Stimulated activated CD4-positive, alpha-beta T cell treated with anti-CD3 and anti-CD28 coated beads, Interleukin-15, amount 100 ng/mL, for 24 hours (primary cell): ENCODE data around the gene PDE4D.

ENCODE experiments used
- DNase-seq: peaks from one replicate; pipeline ENCODE4 v3.0.0-alpha.2; 2020

PDE4D gene

DNA sequence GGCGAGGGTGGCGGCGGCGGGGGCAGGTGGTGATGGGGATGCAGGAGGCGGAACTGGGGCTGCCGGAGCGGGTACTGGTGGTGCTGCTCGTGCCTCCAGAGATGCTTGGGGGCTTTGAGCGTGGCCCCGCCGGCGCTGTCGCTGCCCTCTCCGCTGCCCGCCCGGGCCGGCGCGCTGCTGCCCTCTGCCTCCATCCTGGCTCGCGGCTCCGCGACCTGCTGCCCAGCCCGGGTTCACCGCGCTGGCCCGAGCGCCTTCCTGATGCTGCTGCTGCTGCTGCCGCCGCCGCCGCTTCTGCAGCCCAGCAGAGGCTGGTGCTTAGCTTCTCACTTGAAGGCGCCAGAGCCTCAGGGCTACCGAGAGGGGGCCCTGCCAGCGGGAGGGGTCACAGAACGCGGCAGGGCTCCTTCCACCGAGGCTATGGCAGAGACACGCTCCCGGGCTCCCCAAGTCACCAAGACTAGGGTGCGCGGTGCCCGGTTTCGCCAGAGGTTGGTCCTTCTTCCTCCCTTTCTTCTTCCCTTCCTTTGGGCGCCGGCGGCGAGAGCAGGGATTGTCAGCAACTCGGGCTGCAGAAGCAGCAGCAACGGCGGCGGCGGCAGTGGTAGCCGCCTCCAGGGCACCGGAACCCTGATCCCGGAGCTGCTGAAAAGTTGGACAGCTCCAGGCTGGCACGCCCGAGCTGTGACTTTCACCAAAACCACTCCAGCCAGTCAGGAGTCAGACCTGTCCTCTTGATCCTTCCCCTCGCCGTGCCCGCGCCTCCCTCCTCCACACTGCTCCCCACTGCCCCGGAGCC lies at the start of gene PDE4D:
TSS of gene PDE4D (minus strand) at position 298 of the 799 bp plus-strand sequence.
- DNase-seq = peak; percentile 18

DNA sequence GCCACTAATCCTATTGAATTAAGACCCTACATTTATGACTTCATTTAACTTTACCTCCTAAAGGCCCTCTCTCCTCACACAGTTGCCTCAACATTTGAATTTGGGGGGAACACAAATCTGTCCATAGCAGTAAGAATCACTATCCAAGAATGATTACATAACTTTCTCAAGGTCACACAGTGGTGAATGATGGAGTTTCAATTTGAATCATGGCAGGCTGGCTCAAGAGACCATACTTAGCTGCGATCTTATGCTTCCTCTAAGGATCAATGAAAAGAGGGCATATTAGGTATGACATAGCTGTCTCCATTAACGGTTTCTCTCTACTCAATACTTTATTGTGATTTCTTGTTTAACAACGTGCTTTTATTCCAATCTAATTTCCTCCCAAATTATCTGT lies 44.1 kb upstream of the PDE4D start:
- DNase-seq = no peak

DNA sequence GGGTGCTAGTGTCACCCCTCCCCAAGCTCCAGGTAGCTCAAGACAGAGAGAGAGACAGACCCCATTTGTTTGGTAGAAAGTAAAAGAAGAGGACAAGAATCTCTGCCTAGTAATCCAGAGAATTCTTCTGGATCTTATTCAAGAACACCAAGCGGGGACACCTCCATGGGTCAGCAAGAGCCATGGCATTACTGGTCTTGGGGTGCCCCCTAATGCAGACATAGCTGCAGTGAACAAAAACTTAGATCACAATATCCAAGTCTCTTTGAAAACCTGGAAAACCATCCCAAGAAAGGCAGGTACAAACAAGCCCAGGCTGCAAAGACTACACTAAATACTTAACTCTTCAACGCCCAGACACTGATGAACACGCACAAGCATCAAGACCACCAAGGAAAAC lies 29.9 kb upstream of the PDE4D start:
- no peak for DNase-seq

DNA sequence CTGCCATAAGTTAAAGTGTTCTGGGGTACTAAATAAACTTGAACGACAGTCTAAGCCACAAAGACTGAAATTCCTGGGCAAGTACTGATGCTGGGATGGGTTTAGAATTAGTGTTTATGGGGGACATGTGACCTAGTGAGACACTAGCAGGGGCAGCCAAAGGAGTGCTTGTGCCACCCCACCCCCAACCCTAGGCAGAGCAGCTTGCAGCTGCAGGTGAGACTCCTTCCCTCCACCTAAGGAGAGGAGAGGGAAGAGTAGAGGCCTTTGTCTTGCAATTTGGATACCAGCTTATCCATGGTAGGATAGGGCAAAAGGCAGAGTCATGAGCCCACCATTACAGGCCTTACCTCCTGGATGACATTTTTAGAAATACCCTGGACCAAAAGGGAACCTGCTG lies 28.7 kb upstream of the PDE4D start:
- no peak for DNase-seq

DNA sequence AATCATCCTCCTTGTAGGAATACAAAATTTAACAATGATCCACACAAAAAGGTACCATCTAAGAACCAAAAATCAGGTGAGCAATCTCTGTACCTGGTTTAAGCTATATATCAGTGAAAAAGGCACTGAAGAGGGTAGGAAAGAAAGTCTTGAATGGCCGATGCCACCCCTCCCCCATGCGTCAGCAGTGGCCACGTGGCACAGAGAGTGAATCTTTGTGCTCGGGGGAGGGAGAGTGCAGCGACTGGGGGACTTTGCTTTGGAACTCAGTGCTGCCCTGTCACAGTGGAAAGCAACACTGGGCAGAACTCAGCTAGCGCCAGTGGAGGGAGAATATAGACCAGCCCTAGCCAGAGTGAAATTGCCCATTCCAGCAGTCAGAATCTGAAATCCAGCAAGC lies 28.3 kb upstream of the PDE4D start:
- DNase-seq = no peak

DNA sequence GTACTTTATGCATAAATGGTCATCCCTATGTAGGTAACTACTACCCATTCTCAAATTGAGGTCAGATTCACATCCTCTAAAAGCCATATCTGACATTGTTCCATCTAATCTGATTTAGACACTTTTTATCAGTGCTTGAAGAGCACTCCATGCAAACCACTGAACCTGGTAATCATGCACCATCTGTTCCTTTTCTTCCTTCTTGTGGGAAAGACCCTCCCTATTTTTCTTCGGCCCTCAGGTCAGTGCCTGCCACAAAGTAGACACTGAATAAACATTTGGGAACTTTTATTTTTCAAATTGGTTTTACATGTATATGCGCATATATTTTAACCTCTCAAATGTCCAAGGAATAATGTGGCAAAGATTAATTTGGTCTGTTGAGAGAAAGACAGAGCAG lies 26.0 kb upstream of the PDE4D start:
- DNase-seq = no peak

DNA sequence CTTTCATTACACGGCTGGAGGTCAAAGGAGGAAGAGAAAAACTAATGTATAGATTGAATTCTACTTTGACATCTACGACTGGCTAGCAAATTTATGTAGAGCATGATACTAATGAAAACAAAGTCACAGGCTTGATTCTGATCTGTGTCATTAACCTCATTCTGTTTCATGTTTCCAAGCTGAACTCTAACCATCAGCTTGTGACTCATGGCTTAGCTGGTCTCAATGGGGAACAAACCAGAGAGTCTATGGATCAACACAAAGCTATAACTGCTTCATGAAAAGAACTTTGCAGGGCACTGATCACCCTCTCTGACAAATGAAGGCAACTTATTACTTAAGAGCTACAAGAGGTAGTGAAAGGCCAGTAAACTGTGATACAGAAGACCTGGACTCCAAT lies 23.6 kb upstream of the PDE4D start:
- no peak for DNase-seq

DNA sequence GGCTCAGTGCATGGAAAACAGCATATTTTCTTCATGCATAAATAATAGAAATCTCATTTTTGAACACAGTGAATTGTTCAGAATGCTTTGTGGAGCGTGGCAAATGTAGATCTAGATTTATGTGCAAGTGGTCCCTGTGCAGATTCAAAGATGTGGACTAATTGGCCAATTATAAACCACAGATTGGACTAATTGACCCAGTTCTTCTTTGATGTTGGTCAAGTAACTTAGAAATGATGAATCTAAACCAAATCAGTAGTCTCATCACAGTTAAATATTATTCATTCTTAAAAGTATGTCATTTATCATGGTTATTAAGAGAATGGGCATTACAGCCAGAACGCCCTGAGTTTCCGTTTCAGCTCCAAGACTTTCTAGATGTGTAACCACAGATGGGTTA lies 11.7 kb upstream of the PDE4D start:
- no peak for DNase-seq

DNA sequence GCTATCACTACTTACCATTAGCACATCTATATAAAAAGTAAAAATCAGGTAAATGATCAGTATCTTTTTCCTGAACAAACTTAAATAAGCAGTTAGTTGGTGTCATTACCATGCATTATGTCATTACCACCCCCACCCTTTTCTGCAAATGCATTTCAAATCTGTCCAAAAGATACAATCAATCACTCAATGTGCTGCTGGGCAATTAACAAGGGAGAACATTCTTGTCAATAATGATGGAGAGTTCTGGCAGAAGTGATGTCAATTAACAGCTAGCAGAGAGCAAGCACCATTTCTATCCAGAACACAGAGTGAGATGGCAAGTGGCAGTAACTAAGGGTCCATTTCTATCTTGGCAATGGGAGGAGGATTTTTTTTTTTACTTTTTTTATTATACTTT lies 3.5 kb upstream of the PDE4D start:
- DNase-seq = no peak

DNA sequence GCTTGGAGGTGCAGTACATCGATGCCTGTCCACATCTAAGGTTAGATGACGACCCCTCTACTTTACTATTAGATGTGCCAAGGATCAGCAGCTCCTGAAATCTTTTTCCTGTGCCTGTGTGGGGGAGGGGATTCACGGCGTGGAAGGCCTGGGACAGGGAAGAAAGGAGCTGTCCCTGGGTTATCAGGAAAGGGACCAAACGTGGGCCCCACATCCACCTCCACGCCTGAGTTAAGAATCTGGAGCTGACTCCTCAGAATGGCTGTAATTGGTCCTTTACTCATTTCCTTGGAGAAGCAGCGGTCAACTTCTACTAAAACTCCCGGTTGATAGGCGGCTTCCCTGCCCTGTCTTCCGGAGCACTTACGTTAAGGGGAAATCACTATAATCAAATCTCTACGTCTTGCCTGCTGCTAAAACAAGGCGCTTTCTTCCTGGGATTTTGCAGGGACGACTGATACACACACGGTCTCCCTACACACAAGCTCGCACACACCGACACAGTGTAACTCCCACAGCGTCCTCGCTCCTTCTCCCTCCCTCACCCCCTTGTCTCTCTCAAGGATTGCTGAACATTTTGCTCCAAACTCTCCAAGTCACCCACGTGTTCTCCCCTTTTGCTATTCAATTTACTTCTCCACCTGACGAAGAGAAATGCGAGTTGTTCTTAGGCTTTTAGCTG lies 1.4 kb downstream of the PDE4D start:
- no peak for DNase-seq

DNA sequence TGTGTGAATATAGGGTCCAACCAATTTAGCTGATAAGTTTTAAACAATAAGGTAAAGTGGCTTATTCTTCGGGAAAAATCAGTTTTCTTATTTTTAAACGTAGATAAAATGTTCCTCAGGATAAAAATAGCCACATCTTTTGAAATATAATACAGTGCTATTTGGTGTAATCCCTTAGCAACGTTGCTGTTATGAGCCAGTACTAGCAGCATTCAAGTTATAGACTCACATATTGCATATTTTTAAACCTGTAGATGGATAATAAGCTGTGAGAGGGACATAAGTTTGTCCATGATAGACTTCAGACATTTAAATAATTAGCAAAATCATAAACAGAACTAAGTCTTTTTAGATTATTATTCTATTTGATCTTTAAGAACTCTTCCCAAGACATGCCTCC lies 6.3 kb downstream of the PDE4D start:
- DNase-seq = no peak

DNA sequence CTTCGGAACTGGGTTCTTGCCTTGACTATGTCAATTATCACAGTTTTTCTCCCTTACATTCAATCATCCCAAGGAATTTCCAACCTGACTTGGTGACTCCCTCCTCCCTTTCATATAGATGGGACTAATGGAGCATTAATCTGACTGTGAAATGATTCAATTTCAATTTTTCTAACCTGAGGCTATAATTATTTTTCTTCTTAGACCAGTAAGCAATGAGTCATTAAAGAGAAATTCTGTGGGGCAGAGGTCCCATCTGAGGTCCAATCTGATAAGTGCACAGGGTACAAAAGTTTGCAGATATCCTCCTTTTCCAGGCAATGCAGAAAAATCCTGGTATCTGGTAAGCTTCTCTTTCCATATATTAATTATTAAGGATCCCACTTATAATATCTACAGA lies 18.9 kb downstream of the PDE4D start:
- DNase-seq = no peak

DNA sequence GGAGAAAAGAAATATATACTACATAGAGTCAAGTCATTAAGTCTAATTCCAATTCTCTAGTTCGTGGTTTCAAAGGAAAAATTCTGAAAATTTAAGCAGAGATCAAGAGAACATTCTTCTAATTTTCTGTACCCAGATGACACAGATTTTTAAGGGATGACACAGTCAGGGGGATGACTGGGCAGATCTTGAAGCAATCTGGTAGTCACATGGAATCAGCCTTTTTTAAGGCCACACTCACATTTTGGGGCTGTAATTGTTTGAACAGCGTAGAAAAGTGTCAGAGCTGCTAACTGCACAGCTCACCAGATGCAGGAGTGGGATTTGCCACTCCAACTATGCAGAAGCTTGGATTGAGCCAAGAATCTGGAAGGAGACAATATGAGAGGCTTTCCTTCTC lies 20.4 kb downstream of the PDE4D start:
- no peak for DNase-seq

DNA sequence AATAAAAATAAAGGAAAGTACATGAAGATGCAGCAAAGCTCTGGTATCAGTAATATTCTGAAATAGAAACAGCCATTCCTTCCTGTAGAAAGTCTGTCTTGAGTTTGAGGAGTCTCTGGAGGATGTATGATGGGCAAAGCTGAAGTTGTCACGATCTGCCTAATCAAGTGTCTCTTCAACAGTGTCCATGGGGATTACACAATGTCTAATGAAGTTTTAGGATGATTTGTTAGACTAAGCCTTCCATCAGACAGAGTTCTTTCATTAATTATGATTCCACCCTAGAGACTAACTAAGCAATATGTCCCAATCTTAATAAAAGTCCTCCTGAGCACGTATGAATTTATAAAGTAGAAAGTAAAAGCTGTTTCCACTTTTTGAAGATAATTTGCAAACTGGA lies 26.9 kb downstream of the PDE4D start:
- DNase-seq = no peak

DNA sequence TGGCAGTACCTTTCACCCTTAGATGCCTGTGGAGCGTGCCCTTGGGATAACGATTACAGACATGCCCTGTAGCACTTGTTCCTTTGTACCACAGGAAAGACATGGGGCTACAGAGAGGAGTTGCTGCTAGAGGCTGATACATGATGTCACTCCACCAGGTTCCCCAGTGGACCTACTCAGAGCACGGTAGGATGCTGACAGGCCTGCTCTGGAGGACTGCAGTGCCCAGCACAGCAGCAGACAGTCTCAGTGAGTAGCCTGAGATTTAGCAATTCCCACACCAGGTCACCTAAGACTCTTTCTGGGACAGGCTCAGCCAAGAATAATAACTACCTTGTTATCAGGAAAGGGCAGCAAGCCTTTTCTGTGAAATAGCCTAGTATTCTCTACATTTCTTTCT lies 28.8 kb downstream of the PDE4D start:
- DNase-seq = no peak

DNA sequence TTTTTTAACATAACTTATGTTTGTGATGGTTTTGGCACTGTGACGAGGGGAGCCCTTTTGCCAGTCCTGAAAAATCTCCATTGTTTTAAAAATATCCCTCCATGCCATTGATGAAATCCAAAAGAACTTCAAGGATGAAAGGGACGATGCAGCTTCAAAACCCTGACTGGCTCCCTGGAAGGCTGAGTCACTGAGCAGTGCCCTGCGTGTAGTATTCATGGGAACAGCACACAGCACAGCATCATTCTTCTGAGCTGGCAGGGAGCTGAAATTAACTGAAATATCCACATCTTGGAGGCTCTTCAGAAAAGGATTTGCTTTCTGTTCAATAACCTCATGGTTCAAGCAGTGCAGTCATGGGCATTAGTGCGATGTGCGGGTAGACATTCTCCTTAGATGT lies 29.7 kb downstream of the PDE4D start:
- DNase-seq = no peak

DNA sequence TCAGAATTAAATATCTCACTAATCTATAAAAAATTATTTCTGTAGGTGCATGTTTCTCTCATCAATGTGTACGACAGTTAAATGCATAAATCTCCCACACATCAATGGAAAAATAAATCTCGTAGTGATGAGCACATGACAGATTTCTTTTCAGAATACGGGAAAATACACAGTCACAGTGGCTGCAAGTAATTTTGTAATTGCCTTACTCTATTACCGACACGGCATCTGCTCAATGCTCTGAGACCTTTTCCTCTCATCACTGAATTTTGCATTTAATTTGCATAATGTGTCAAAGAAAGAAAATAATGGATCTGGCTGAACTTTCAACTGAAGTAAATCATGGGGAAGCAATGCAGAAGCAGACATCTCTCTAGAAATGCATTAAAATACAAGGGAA lies 37.2 kb downstream of the PDE4D start:
- no peak for DNase-seq

DNA sequence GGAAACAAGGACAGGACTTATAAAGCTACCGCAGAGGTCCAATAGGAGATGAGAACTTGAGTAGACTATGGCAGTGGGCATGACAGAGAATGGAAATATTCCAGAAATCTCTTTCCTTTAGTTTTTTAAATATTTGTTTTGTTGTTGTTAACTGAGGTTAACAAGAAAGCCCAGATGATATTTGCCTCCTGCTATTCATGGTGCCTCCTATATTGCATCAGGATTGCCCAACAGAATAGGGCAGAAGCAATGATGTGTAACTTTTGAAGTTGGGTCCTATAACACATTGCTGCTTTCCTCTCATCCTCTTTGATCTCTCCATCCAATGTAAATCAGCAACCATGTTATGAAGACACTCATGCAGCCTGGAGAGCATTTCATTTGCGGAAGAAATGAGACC lies 42.8 kb downstream of the PDE4D start:
- no peak for DNase-seq

DNA sequence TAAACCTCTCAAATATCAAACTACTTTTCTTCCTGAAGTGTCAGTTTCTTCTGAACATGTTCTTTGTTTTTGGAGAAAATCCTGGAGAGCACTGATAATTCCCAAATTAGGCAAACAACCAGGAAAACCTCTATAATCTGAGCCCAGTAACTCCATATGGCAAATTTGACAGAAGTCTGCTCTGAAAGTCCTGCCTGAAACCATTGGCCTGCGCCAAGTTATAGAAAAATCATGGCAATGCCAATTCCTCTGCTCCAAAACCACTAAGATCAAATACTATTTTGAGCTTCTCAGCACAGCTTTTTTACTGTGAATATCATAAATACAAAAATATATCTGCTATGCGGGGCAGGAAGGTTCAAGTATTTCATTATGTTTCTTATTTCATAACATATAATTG lies 45.9 kb downstream of the PDE4D start:
- no peak for DNase-seq

DNA sequence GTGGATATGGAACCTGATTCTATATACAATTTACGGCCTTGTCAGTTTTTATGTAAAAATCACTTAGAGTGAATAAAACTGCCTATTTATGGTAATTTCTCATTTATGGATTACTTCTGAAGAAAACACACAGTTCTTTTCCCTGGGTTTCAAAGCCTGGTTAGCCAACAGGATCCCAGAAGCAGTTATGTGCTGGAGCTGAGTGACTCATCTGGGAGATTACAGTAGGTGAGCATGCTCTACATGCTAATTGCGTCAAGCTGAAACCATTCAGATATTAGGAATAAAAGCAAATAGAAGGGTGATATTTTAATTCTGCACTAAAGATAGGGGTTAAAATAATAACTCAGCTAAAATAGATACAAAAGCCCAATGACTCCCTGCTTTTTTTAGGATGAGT lies 47.8 kb downstream of the PDE4D start:
- DNase-seq = no peak

DNA sequence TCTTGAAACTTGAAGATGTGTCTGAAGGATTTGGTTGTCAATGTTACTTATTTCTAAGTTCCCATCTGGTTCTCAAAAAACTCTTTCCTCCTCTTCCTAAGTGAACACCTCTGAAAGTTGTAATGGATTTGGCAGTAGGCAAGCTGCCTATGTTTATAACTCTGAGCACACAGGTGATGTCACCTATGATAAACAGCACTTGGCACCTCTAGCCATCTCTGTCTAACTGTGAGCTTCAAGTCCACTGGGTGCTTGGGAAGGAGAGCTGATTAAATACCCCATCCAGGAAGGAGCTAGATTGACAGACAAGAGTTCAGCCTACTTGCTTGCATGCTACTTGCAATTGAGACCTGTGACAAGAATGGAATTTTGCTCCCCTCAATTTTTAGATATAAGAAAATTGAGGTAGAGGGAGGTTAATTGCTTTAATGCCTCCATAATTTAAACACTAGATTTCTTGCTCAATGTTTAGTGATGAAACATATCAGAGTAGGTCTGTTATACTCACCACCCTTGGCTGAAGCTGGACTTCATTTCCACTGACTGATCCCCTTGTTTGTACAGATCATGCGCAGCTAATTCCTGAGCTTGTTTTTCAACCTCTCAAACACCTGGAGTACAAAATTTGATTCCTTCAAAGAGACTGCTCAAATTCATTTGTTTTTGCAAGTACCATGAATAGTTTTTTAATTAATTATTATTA lies 49.9 kb downstream of the PDE4D start:
- no peak for DNase-seq

DNA sequence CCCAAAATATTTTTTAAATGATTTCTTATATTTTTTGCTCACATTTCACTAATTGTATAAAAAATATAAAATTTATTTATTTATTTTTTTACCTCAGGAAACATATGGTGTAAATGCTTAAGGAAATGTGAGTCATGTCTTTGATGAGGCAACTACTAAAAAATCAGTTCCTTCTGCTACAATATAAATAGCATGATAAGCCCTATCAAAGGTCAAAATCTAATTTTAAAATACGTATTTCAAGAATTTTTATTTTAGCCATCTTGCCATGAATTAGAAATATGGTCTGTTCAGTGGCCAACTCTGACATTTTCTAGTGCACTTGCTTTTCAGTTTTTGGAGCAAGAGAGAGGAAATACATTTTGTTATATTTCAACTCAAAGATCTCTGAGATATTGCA lies 50.5 kb downstream of the PDE4D start:
- DNase-seq = no peak

DNA sequence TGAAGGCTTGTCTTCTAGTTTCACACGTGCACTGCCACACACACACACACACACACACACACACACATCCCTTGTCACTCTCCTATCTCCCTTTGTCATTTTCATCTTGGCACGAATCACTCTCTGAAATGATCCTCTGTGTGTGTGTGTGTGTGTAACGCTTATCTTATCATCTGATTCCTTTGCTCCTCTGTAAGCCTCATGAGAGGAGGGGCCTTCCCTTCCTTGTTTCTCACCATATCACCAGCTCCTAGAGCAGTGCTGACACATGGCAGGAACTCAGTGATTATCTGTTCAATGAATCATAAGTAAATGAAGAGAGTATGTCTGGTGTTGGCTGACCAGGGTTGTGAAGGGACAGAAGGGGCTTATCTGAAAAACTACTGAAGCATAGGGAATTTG lies 53.3 kb downstream of the PDE4D start:
- DNase-seq = no peak

DNA sequence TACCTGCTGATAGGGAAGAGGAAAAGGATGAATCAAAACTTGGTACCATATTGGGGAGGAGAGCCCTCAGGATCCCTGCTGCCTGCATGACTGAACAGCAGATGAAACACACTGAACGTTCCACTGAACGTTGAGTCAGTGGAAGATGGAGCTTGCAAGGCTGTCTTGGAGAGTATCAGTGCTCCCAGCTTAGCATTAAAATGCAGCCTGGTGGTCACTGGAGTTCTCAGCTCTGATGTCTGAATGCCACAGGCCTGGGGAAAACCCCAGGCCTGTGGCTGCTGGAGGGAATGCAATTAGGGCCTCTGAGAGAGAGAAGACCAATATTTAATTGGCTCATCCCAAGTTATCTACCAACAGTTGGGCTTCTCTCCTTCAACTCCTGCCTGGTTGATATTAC lies 54.5 kb downstream of the PDE4D start:
- DNase-seq = no peak
